HG02678 (cell line): ENCODE data around the gene TSNAXIP1.

Source experiments
- ATAC-seq: cut with Tn5 transposase; IDR thresholded peaks from one replicate; pipeline ENCODE4 v1.9.1; 2021; ENCODE audit warnings: mild to moderate bottlenecking, moderate library complexity; ENCODE audit not compliant: unreplicated experiment

The TSNAXIP1 gene

DNA sequence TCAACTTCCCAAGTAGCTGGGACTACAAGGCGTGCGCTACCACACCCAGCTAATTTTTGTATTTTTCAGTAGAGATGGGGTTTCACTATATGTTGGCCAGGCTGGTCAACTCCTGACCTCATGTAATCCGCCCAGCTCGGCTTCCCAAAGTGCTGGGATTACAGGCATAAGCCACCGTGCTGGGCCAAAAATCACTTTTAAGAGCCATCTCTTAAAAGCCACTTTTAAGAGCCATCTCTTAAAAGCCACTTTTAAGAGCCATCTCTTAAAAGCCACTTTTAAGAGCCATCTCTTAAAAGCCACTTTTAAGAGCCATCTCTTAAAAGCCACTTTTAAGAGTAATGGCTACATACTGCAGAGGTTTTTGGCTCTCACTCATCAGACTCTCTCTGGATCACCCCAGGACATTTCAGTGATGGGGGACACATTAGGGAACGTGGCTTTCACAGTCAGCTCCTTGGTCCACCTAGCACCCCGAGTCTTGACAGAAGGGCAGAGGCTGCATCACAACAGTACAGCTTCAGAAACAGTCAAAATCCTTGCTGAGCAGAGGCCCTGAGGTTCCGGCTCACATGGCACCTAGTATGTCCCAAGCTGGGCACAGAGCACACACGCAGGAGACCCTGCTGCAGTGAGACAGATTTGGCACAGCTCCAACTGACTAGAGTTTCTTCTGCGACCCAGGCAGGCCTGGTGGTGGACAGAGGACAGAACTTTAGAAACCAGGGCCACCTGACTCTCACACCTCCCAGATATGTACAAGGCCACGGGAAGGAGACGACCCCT lies 23.9 kb upstream of the TSNAXIP1 start:
- ATAC-seq = no peak

DNA sequence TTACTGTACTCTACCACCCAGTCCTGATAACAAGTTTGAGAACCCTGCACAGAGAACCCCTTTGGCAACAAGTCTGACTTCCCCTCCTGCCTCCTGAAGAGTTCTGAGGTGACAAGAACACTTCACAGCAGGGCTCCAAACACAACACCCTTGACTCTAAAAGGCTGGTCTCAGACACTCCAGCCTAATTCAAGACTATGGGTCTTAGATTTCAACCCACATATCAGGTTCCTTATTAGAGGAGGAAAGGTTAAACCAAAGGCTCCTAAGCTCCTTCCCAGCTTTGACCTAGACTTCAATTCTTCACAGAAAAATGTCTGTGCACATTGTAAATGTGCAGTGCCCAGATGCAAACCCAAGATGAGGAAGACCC lies 23.4 kb upstream of the TSNAXIP1 start:
- no peak for ATAC-seq

DNA sequence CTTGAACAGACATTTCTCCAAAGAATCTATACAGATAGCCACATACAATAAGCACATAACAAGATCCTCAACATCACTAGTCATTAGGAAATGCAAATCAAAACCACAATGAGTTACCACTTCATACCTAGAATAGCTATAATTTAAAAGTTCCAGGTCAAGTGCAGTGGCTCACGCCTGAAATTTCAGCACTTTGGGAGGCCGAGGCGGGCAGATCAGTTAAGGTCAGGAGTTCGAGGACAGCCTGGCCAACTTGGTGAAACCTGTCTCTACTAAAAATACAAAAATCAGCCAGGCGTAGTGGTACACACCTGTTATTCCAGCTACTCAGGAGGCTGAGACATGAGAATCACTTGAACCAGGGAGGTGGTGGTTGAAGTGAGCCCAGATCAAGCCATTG lies 20.2 kb upstream of the TSNAXIP1 start:
- ATAC-seq = no peak

DNA sequence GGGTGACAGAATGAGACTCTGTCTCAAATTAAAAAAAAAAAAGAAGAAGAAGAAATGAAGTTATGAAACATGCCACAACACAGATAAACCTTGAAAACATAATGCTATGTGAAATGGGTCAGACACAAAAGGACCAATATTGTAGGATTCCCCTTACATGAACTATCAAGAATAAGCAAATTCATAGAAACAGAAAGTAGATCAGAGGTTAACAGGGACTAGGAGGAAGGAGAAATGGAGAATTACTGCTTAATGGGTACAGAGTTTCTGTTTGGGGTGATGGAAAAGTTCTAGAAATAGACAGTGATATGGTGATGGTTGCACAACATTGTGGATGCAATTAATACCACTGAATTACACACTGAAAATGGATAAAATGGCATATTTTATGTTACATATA lies 16.6 kb upstream of the TSNAXIP1 start:
- ATAC-seq = no peak

DNA sequence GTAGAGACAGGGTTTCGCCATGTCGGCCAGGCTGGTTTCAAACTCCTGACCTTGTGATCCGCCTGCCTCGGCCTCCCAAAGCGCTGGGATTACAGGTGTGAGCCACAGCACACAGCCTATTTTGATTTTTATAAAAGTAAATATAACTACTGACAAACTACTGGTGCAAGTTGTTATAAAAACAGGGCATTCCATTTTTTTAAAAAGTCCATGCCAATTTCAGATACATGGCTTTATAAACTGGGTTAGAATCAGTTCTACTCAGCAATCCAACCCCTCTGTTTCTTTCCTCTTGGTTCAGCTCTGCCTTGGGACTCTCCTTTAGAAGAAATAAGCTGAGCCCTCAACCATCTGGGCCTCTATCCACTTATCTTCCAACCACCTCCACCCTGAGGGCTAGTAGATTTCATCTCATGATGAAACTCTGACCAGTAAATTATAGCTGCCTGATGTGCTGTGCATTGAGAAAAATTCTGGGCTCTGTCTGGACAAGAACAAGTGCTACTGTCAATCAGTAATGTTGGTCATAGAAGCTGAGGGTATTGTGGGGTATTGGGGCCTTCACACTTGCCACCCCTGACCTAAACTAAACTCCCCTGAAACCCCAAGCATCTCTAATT lies 10.5 kb upstream of the TSNAXIP1 start:
- ATAC-seq = no peak

DNA sequence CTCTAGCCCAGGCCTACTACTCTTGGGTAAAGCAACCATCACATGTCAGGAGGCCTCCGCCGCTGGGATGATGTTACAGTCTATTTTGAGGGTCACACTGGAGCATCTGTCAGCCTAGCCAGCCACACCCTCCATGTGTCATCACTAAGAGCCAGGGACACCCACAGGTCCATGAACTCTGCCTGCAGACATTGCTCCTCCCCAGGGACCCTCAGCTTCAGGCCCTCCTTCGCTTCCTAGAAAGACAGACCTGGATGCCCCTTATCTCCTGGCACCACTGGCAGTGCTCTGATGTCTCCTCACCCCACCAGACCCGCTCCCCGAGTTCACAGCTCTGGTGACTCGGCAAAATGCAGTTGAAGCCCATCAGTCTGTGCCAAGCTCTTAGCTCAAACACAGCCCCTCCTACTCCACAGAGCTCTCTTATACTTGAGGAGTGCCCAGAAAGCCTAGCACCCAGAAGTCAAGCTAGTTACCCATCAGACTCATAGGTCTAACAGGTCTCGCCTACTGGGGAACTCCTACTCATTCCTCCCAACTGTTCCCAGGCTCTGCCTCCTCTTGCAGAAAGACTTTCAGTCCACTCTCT lies 6.3 kb upstream of the TSNAXIP1 start:
- ATAC-seq = no peak

DNA sequence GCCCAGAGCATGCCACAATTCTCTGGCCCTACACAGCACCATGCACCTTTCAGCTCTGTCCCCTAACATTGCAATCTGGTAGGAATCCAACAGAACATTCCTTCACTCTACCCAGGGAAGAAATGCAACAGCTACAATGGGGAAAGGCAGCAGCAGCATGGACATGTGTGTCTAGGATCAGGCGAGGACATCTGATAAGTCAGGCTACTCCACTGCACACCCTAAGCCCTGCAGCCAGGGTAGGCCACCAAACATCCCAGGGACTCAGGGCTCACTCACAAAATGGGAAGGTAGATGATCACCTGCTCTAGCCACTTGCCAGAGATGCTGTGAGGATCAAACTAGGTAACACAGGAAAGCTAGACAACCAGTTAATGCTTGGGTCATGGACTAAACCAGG lies 5.4 kb upstream of the TSNAXIP1 start:
- no peak for ATAC-seq

DNA sequence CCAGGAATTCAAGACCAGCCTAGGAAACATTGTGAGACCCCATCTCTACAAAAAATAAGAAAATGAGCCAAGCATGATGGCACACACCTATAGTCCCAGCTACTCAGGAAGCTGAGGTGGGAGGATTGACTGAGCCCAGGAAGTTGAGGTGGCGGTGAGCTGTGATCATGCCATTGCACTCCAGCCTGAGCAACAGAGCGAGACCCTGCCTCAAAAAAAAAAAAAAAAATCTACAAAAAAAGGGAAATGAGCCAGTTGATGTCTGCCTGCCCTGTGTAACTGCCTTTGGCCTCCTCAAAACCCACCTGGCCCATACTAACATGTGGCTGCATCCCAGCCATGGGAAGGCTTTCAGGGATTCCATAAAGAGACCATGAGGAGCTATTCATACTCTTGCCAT lies 4.8 kb upstream of the TSNAXIP1 start:
- no peak for ATAC-seq

DNA sequence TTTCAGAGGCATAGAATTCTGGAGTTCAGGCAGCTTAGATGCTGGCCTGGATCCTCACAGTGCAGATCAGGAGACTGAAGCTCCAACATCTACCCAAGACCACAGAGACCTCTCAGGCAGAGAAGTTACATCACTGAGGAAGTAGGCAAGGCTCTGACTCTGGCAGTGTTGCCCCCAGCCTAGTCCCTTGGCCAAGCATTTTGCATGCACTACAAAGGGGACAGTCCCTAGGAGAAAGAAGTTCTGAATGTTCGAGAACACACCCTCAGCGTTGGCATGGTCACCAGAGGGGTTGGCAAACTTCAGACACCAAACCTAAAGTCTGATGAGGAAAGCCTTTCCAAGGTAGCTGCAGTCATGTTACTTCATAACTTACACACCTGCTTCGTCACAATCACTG lies 2.8 kb upstream of the TSNAXIP1 start:
- no peak for ATAC-seq

DNA sequence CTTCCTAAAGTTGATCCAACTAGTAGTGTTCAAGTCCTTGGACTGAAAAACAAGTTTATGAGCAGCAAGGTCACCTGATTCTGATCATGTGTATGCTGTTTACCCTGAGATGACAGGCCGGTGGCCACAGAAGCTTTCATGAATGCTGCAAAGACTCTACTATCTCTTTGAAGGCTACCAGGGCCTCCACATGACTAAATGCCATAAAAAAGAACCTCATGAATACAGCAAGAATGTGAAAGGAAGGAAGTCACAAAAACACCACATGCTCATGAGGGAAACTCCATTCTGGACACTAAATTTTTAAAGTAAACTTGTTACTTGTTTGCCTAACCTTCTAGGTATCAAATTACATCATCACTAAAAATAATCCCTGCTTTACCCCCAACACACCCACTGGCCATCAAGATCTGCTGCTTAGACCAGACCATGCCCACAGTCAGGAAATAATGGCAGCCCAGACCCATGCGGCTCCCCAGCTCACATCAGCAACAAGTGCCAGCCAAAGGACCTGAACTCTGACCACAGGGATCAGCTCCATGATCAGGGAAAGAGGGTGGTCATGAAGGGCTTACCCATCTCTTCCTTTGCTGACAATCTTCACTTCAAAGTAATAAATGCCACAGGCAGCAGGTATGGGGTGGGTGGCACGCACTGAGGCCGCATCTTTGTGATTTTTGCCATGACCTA lies 1.7 kb upstream of the TSNAXIP1 start:
- no peak for ATAC-seq

DNA sequence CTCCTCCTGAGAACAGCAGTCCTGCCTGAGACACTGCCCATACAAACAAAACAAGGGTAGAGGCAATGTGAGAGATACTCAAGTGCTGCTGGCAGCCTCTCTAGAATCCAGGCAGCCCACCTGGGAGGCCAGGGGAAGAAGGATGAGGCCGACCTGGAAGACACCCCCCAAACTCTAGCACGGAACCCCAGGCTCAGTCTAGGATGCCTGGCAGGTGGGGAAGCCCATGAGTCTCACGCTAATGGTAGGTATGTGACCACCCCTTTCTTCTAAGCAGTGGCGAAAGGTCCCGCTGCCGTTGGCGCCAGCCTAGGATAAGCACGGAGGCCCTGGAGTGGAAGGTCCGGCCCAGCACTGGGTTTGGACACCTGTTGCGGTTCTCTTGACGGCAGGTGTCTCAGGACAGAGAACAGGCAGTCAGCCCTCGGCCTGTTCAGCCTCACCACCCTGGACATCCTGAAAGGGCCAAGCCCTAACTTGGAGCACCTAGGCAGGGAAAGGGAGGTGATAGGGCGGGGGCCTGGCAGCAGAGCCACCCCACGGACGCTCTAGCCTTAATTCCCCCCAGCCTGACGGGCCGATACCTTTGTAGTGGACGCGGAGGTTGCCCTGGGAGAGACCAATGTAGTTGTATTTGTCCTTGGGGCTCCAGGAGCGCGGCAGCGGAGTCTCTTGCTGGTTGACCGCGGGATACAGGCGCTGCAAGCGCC lies 816 bp upstream of the TSNAXIP1 start:
- ATAC-seq = no peak

DNA sequence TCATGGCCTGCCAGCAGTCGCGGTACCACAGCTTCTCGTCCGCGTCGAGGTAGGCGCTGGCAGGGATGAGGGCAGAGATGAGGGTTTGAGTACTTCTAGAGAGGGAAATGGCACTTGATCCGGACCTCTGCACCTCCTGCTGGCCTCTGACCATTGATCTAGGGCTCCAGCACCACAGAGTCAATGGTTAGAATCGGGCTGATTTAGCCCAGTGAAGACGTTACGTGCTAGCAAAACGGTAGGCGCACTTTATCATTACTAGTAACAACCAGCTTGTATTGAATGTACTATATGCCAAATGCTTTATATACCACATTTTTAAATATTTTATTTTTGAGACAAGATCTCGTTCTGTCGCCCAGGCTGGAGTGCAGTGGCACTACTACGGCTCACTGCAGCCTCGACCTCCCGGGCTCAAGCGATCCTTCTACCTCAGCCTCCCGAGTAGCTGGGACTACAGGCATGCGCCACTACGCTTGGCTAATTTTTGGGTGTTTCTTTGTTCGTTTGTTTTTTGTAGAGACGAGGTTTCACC lies 526 bp downstream of the TSNAXIP1 start:
- ATAC-seq = no peak

DNA sequence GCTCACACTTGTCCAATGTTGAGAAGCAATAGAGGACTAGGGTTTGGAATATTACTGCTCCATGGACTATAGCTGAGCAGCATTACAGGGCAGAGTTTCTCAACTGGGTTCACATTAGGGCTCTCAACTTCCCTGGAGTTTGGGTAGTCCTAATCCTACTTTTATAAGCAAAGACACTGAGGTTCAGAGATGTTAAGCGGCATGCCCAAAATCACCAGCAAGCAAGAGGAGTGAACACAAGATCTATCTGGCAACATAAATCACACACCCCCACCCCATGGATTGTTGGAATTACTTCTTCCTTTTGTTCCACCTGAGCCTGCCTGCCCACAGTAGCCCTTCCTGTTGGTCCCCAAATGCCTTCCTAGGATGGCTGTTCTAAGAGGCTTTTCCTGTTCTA lies 5.2 kb downstream of the TSNAXIP1 start:
- ATAC-seq = no peak

DNA sequence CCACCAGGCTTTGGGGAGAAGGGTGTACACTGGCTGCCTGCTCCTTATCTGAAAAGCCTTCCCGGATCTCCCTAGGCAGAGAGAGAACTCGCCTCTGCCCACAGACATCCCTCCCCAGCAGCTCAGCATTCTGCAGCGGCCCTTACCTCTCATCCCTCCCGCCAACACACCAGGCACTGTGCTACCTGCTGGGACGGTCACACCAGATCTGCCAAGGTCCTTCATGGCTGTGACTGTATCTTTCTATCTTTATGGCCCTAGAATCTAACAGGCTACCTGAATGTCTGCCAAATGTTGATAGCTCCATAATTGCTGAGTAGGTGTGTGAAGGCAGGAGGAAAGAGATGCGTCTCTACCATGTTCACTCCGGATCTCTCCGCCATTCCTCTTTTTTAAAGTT lies 7.9 kb downstream of the TSNAXIP1 start:
- no peak for ATAC-seq

DNA sequence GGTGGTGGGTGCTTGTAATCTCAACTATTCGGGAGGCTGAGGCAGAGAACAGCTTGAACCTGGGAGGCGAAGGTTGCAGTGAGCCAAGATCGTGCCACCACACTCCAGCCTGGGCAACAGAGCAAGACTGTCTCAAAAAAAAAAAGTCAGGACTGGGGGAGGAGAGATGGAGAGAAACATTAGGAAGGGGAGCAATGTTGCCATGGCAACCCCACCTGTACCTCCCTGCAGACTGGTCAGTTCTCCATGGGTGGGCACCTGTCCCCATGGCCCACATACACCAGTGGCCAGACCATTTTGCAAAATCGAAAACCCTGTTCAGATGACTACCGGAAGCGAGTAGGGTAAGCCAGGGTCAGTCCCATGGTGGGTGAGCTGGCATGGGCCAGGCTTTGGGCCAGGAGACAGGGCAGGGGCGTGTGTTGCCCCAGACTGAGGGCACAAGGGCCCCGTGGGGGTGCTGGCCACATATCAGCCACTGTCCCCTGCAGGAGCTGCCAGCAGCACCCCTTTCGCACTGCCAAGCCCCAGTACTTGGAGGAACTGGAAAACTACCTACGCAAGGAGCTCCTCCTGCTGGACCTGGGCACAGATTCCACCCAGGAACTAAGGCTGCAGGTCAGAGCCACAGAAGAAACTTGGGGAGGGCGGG lies 14.0 kb downstream of the TSNAXIP1 start:
- no peak for ATAC-seq

DNA sequence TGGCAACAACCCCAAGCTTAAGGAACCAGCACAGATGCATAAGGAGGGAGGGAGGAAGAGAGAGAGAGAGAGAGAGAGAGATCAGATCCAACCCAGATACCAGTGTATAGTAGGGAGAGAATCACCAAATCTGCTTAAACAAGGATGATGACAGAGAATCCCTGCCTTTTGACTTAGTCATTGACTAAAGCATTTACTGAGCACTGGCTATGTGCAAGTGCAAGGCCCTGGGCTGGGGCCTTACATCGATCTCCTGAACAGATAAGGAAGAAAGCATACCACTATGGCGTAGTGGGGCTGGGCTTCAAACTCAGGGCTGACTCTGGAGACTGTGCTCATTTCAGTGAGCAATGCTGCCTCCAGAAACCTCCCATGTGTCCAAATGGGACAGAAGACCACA lies 15.8 kb downstream of the TSNAXIP1 start:
- no peak for ATAC-seq

DNA sequence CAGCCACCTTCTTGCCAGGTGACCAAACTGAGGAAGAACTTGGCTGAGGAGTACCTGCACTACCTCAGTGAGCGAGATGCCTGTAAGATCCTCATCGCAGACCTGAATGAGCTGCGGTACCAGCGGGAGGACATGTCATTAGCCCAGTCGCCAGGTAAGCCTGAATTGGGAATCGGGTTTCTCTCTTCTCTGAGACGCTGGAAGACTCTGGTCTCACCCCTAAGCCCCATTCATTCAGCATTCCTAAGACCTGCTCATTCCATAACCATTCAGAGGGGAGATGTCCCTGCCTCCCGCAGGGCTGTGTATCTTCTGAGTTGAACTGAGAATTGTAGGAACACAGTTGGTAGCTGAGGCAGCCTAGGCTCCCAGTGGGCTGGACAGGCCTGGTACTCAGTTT lies 18.4 kb downstream of the TSNAXIP1 start:
- no peak for ATAC-seq

DNA sequence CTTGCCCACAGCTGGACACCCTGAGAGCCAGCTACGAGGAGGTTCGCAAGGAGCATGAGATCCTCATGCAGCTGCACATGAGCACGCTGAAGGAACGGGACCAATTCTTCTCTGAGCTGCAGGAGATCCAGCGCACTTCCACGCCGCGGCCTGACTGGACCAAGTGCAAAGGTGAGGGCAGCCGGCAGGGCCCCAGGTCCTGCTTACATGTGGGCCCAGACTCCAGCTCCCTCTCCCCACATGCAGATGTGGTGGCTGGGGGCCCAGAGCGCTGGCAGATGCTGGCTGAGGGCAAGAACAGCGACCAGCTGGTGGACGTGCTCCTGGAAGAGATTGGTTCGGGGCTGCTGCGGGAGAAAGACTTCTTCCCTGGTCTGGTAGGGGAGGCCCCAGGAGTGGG lies 19.2 kb downstream of the TSNAXIP1 start:
- no peak for ATAC-seq

DNA sequence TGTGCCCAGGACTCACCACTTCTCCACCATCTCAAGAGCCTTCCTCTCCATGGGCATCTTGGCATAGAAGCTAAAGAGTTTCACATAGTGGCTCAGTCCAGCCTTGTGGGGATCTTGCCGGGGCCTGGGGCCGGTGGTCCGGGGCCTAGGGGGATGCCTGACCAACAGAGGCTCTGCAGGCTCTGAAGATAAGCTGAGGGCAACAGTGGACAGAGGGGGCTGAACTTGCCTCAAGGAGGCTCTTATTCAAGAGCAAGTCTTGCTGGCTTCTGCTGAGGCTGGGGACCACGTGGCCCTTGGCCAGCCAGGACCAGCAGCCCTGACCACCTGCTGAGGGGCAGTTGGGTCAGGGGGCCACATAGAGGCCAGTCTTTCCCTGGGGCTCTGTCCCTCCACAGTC lies 22.0 kb downstream of the TSNAXIP1 start:
- no peak for ATAC-seq

DNA sequence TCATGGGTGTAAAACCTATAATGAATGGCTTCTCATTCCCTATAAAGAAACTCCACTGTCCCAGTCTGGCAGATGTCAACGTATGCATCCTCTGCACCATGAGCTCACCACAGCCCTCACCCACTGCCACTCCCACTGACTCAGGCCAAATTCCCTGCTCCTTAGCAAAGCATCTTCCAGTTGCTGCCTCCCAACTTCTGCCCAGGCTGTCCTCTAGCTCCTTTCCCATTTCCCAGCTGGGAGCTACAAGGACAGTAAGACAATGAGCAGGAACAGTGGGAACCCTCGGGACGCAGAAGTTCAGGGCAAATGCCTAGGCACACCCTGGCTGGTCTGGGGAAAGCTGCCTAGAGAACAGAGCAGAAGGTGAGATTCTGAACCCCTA lies 26.3 kb downstream of the TSNAXIP1 start:
- ATAC-seq = no peak
